Liver (tissue), 3 donors: ENCODE results near the gene ZNF879.

Source experiments
- ATF3 ChIP-seq: IDR thresholded peaks from 2 replicates; pipeline ENCODE4 v1.6.1; 2016; ENCODE audit warnings: antibody characterized with exemption
- CTCF ChIP-seq: fragments of 150-350 bp; IDR thresholded peaks from 2 replicates; pipeline ENCODE4 v1.5.1; 2017; ENCODE audit warnings: improper control_type of control experiment, low read depth, low read length; ENCODE audit not compliant: missing input control
- EGR1 ChIP-seq, 2 donors: IDR thresholded peaks; 2 replicates each; pipeline ENCODE4 v1.6.1; 2016 to 2018; ENCODE audit warnings: antibody characterized with exemption in 2 of 2, low read depth in 2 of 2
- GABPA ChIP-seq, 2 donors: IDR thresholded peaks in 1 of 2; conservative IDR thresholded peaks in 1 of 2; 2 replicates each; pipeline ENCODE4 v1.6.1; 2016; ENCODE audit warnings: antibody characterized with exemption in 2 of 2, mild to moderate bottlenecking in 1 of 2, moderate library complexity in 1 of 2
- JUND ChIP-seq, 2 donors: IDR thresholded peaks; 2 replicates each; pipeline ENCODE4 v1.6.1; 2016; ENCODE audit warnings: antibody characterized with exemption in 2 of 2
- MAX ChIP-seq: IDR thresholded peaks from 2 replicates; pipeline ENCODE4 v1.6.1; 2016; ENCODE audit warnings: antibody characterized with exemption
- RAD21 ChIP-seq, 2 donors: IDR thresholded peaks; 2 replicates each; pipeline ENCODE4 v1.6.1; 2016; ENCODE audit warnings: antibody characterized with exemption in 2 of 2, mild to moderate bottlenecking in 2 of 2
- REST ChIP-seq: IDR thresholded peaks from 2 replicates; pipeline ENCODE4 v1.6.1; 2016; ENCODE audit warnings: antibody characterized with exemption, mild to moderate bottlenecking
- RXRA ChIP-seq, 2 donors: IDR thresholded peaks; 2 replicates each; pipeline ENCODE4 v1.6.1; 2017 to 2018; ENCODE audit warnings: antibody characterized with exemption in 2 of 2, mild to moderate bottlenecking in 1 of 2
- SP1 ChIP-seq: IDR thresholded peaks from 2 replicates; pipeline ENCODE4 v1.6.1; 2018; ENCODE audit warnings: antibody characterized with exemption, mild to moderate bottlenecking
- YY1 ChIP-seq: IDR thresholded peaks from 2 replicates; pipeline ENCODE4 v1.6.1; 2016; ENCODE audit warnings: antibody characterized with exemption, mild to moderate bottlenecking
- donor health status: healthy.
- donor health status: healthy.

GRCh38 chr5:178991190-178992145 lies 32.1 kb upstream of the ZNF879 start:
- TF ChIP-seq MAX = no peak
- no peak for TF ChIP-seq CTCF
- no peak for TF ChIP-seq YY1
- no peak for TF ChIP-seq RAD21 (IDR thresholded peaks at IDR 0.05)
- no peak for TF ChIP-seq GABPA (IDR thresholded peaks at IDR 0.05 in 1 of 2, conservative IDR thresholded peaks at IDR 0.05 in 1 of 2)
- TF ChIP-seq ATF3 = no peak
- TF ChIP-seq EGR1 (IDR thresholded peaks at IDR 0.05; ENCODE audit: low read depth in 2 of 2) = no peak
- no peak for TF ChIP-seq SP1
- no peak for TF ChIP-seq JUND (IDR thresholded peaks at IDR 0.05)
- TF ChIP-seq RXRA (IDR thresholded peaks at IDR 0.05) = no peak
- no peak for TF ChIP-seq REST
